ENCODE results near the gene ANK2.

Gene ANK2

GRCh38 chr4:113101669-113102068, 52.2 kb downstream of the ANK2 start:
- no peak for DNase-seq

GRCh38 chr4:113103556-113103955, 54.1 kb downstream of the ANK2 start:
- no peak for DNase-seq

GRCh38 chr4:113106108-113106507, 56.7 kb downstream of the ANK2 start:
- no peak for DNase-seq

GRCh38 chr4:113109106-113109718, 59.8 kb downstream of the ANK2 start:
- DNase-seq, result no peak

GRCh38 chr4:113112338-113112978, 63.0 kb downstream of the ANK2 start:
- no peak for DNase-seq

- no peak for DNase-seq
Observed at GRCh38 chr4:113113151-113113550, 63.7 kb downstream of the ANK2 start.

- no peak for DNase-seq
Observed at GRCh38 chr4:113114884-113115283, 65.4 kb downstream of the ANK2 start.

GRCh38 chr4:113116414-113117357, 67.2 kb downstream of the ANK2 start:
- no peak for DNase-seq

GRCh38 chr4:113117358-113117702, 67.9 kb downstream of the ANK2 start:
- no peak for DNase-seq

- DNase-seq, result no peak
Observed at GRCh38 chr4:113122066-113122465, 72.6 kb downstream of the ANK2 start.

GRCh38 chr4:113125418-113125817, 76.0 kb downstream of the ANK2 start:
- no peak for DNase-seq

GRCh38 chr4:113131136-113131535, 81.7 kb downstream of the ANK2 start:
- no peak for DNase-seq

- no peak for DNase-seq
Observed at GRCh38 chr4:113131621-113132020, 82.2 kb downstream of the ANK2 start.

- no peak for DNase-seq
Observed at GRCh38 chr4:113141901-113142346, 92.5 kb downstream of the ANK2 start.

- no peak for DNase-seq
Observed at GRCh38 chr4:113142351-113142750, 92.9 kb downstream of the ANK2 start.

GRCh38 chr4:113144091-113144490, 94.6 kb downstream of the ANK2 start:
- DNase-seq, result no peak

- DNase-seq, result no peak
Observed at GRCh38 chr4:113145147-113145518, 95.7 kb downstream of the ANK2 start.

GRCh38 chr4:113145519-113146291, 96.3 kb downstream of the ANK2 start:
- DNase-seq, result no peak

GRCh38 chr4:113146876-113147358, 97.5 kb downstream of the ANK2 start:
- DNase-seq, result no peak

- no peak for DNase-seq
Observed at GRCh38 chr4:113147498-113148111, 98.2 kb downstream of the ANK2 start.

- DNase-seq, result no peak
Observed at GRCh38 chr4:113148925-113149324, 99.5 kb downstream of the ANK2 start.

- DNase-seq, result no peak
Observed at GRCh38 chr4:113153529-113154101, 104.2 kb downstream of the ANK2 start.

Data from GOT3 (cell line).